Stimulated activated CD8-positive, alpha-beta memory T cell treated with anti-CD3 and anti-CD28 coated beads, Interleukin-4, amount 100 ng/mL, for 4 hours (primary cell): ENCODE data around the gene TENM3.

Source experiments
- DNase-seq, 2 donors: peaks; one replicate each; pipeline ENCODE4 v3.0.0-alpha.2; 2020; ENCODE audit warnings: low read depth in 2 of 2, low spot score in 1 of 2

TENM3 gene

DNA sequence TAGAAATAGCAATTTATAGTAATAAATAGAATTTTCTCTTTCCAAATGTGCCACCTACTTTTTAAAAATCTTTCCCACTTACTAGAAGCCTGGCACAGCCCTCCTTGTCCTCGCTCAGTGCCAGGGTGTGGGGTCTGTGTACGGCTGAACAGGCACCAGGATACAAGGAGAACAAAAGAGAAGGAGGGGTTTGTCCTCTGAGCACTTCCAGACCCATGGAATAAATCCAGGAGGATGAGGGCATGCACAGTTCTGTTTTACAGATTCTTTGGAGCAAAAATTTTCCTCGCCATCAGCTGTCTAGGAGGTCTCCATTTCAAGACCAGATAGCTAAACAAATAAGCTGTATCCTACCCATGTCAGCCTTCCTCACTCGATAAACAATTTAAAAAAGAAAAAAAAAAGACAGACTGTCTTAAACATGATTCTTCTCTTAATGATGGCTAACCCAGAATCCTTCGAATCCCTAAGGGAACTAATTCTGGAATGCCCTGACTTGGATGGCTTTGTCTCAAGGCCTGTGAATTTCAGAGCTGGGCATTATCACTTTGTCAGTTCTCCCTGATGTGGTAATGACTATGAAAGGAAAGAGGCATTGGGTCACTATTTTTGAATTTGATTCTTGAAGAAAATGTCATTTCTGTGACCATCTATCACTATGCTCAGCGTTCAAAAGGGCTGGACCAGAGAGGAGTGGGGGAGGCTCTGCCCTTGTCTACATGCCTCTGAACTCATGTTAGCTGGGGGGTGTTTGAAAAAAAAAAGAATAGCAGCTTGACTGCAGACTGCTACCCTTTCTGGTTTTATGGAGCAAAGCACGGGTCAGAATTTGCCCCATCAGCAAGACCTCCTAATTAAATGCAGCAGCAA is 523.0 kb downstream of the TENM3 start:
- DNase-seq, result no peak

DNA sequence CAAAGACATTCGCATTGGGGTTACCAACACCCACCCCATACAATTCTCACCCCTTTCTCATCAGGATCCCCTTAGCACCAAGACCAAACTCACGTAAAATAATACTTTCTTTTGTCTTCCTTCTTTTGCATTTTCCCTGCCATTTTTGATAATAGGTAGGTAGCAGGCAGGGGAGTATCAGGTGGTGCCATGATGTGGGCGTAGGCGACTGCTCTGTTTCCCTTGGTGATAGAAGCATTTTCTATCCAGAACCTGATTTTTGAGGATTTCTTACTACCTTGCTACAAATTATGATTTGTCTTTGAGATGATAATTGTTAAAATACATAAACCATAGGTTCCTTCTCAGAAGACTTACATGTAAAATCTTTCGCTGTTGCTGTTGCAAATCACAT is 523.7 kb downstream of the TENM3 start:
- DNase-seq, result no peak

DNA sequence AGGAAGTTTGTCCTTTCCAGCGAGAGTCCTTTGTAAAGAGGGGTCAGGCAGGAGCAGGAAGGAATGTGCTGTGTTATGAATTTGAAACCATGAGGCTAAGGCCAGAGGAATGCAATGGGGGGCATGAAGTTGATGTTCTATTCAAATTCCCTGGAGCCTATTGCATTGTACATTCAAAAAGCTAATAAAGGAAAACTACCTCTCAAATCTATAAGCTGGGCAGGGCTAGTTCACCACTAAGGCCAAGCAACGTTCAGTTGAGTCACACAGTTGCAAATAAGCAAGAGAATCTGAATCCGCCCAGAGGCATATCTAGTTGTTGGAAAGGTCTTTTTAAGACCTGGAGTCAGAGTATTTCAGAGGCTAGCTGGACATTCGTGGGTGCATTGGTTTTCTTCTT is 525.6 kb downstream of the TENM3 start:
- DNase-seq, result no peak

DNA sequence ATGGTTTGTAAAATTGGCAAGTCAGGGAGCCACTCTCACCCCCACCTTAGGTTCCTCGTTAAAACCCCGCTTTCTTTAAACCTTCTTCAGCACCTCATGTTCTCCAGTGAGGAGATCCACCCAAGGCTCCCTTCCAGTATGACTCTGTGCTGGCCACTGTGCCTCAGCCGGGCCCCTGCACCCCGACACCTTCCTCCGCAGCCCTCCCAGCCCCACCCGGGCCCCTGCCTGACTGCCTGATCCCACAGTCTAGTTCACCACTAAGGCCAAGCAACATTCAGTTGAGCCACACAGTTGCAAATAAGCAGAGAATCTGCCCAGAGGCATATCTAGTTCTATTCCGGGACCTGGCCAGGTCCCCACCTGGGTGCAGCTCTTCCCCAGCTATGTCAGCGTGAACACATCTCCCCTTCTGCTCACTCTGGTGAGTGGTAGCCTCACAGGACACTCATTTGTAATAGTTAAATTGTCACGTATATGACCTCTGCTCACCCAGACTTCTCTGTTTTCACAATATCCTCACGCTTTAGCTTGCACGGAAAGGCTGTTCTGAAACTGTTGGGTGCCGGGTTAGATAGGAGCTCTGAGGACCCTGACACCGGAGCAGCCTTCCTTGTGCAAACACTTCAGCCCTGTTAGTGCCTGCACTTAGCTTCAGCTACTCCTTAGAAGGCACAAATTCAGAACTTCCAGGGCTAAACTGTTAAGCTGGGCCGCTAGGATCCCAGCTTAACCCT is 527.2 kb downstream of the TENM3 start:
- DNase-seq, result no peak

DNA sequence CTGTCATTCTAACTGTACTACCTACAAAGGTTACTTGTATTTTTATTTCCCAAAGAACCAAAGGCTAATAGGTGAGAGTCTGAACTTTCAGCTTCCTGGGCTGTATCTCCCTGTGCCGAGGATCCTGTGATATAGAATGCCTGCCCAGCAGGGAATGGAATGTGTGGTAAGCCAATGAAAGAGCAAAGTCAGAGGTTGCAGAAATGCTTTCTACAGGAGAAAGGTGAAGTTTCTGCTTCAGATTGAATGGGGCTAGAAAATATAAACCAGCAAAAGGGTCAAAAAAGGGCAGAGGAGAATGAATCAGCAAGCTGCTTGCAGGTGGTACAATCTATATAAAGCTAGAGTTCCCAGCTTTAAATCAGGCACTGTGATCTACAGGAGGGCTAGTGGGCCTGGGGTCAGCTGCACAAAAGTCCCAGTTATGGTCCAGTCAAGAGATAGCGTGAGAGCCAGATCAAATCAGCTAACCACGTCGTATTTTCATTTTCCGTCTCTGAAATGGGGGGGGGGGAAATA is 527.9 kb downstream of the TENM3 start:
- no peak for DNase-seq

DNA sequence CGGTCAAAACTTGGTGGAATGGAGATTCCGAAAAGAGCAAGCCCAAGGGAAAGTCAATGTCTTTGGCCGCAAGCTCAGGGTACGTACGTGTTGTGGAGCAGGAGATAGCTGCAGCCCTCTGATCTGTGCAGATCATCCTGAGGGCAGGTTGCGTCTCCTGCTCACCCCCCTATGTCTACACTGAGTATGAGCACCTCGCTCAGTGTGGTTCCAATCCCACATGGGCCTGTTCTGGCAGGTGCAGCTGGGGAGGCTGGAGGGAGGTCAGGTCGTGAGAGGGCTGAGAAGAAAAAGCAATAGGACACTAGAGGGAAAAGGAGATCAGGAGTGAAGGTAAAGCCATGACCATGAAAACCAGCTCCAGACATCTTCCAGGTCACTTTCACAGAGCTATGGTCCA is 531.9 kb downstream of the TENM3 start:
- no peak for DNase-seq

DNA sequence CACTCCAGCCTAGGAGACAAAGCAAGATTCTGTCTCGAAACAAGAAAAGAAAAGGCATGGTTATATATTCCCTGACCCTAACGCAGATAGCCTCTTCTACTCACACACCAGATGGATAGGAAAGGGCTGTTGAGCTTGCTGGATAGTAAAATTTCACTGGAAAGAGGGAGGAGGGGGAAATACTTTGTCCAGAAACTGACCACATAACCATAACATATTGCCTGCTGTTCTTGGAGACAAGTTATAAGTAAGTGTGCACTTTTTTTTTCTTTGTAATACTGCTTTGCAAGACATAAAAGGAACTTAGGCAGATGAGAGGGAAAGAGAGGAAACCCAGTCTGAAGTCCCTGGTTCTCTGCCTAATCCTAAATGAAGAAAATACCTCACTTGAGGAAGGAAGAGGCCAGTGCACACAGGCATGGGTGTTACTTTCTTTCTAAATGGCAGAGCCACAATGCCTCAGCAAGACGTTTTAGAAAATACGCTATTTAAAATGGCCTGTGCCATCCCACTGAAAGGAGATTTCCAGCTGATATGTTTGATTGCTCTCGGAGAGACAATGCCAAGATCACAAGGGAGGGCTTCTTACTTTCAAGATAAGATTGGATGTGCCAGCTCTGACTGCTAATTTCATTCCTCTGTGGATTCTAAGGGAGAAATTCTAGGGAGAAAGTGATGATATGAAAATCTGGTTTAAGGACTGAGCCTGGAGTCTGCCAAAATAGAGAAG is 533.3 kb downstream of the TENM3 start:
- DNase-seq, result no peak

DNA sequence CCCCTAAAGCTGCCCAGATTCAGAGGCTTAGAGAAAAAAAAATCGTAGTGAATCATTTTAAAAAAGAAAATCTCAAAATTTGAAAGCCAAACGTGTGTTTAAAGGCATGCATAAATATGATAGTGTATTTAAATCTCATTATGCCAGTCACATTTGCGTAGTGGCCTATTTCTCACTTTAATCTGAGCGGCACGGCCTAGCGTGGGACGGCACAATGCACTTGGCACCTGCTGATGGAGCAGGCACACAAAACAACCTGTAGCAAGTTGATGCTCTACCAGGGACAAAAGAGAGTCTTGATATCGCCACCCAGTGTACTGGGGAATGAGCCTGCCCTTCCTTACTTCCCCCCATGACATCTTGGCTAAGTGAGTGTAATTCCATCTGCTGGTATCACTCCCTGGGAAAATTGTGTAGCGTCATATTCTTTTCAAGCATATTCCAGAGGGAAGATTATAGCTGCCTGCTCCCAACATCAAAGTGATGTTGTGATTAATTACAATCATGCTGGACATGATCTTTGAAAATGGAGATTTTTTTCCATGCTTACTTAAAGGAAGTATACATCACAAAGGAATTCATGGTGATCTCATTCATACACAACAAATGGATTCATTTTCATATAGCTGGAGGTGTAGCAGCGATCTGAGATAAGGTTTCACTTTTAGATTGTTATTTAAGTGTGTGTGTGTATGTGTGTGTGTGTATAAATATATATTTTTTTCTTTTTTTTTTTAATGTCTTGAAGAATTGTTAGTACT is 535.2 kb downstream of the TENM3 start:
- no peak for DNase-seq

DNA sequence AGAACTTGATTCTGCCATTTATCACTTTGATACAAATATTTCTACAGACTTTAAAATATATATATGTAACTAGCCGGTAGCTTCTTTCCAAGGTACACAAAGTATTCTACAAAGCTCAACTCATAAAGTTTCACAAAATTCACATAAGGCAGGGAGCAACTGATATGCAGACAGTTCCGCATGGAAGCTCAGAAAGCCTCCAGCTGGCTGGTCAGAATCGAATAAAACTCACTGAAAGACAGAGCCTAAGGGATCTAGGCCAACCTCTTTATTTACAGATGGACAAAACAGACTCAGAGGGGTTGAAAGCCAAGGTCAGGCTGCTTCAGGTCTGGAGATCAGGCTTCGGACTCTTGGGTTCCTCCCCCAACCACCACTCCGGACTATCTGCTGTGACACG is 543.8 kb downstream of the TENM3 start:
- DNase-seq, result no peak

DNA sequence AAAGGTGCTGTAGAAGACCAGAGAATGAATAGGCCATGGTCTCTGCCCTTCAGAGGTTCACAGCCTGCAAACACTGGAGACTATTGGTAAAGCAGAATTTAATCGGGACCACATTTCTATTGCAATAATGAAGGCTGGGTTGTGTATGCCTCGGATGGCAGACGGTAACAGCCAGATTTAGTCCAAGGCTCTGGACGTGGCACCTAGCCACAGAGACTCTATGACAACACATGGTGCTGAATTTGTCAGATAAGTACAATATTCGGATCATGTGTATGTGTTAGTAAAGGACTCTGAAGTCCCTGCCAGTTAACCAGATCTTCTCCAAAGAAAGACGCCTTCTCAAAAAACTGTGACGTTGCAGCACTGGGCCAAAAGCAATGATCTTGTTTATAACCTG is 545.0 kb downstream of the TENM3 start:
- DNase-seq, result no peak

DNA sequence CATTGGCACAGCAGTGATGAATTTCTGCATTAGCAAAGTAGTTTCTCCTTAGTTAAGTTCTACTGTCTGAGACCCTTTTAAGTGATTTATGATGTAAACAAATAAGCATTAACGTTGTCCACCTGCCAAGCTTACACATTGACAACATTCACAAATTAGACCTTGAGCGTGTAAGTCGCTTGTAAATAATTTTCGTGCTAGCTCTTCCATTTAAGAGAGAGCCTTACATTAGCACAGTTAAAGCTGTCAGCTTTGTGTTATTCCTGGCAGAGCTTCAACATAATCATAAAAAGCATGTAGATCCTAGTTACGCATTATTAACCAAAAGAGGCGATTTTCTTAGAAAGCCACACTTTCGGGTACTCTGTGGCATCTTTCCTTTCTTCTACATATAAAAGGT is 546.3 kb downstream of the TENM3 start:
- no peak for DNase-seq

DNA sequence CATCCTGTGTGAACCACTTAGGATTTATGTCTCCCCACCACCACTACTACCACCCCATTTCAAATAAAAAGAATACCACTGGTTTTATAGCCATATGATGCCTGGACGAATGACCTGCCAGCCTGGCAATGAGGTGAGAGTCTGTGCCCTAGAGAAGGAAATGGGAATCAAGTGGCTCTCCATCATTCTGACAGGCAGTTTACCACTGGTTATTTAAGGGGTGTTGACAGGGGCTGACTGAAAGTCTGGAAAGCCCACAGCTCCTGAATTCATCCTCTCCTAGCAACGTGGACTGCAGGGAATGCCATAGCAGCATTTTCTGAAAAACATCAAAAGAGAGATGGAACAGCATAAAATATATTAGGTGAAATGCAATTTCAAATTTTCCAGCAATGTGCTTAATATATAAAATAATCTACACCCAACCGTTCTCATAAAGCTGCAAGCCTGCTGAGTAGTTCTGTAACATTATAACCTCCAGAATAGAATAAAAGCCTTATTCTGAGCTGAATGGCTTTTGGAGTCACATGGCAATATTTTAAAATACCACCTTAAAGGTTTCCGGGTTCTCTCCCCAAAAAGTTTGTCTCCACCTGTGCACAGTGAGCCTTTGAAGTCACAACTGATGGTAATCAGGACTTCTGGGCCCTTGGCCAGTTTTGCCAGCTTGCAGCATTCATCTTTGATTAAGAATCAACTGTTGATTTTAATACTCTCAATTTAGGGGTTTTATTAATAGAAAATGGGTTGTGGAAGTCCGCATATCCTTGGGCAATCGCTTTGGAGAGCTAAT is 552.4 kb downstream of the TENM3 start:
- DNase-seq, result no peak

DNA sequence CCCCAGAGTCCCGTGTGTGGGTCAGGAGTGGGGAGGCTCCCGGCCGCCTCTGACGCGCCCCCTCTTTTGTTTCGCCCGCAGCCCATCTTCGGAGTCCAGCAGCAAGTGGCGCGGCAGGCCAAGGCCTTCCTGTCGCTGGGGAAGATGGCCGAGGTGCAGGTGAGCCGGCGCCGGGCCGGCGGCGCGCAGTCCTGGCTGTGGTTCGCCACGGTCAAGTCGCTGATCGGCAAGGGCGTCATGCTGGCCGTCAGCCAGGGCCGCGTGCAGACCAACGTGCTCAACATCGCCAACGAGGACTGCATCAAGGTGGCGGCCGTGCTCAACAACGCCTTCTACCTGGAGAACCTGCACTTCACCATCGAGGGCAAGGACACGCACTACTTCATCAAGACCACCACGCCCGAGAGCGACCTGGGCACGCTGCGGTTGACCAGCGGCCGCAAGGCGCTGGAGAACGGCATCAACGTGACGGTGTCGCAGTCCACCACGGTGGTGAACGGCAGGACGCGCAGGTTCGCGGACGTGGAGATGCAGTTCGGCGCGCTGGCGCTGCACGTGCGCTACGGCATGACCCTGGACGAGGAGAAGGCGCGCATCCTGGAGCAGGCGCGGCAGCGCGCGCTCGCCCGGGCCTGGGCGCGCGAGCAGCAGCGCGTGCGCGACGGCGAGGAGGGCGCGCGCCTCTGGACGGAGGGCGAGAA is 556.5 kb downstream of the TENM3 start:
- no peak for DNase-seq

DNA sequence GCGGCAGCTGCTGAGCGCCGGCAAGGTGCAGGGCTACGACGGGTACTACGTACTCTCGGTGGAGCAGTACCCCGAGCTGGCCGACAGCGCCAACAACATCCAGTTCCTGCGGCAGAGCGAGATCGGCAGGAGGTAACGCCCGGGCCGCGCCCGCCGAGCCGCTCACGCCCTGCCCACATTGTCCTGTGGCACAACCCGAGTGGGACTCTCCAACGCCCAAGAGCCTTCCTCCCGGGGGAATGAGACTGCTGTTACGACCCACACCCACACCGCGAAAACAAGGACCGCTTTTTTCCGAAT is 557.0 kb downstream of the TENM3 start:
- no peak for DNase-seq

DNA sequence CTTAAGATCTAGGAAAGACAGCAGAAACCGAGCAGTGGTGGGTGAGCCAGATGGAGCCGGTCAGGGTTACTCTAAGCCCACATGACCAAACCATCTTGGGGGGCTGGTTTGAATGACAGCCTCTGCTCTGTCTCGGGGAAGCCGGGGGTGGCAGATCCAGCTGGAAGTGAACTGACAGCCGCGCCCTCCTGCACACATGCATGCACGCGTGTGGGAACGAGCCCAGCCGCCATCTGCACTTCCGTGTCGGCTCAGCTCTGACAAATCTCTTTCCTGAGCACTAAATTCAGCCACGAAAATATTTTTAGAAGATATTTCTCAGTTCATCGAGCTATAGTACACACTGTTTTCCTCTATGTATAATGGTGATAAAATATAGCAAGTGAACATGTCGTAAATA is 558.4 kb downstream of the TENM3 start:
- no peak for DNase-seq

DNA sequence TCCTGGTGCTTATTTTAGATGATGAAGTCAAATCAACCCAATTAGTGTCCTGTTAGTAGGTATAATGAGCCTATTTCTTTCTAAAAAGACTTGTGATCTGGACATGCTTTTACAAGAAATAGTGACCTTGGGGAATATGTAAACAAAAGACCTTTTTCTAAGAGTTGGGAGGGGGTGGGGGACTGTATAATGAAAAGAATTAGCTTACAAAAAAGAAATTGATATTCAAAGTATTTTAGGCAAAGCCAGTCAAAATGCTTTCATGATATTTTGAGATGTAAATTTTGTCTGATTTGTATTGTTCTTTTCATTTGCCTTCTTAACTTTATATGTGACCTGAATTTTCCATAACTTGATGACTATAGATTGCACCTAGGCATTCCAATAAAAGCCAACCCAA is 559.4 kb downstream of the TENM3 start:
- no peak for DNase-seq

DNA sequence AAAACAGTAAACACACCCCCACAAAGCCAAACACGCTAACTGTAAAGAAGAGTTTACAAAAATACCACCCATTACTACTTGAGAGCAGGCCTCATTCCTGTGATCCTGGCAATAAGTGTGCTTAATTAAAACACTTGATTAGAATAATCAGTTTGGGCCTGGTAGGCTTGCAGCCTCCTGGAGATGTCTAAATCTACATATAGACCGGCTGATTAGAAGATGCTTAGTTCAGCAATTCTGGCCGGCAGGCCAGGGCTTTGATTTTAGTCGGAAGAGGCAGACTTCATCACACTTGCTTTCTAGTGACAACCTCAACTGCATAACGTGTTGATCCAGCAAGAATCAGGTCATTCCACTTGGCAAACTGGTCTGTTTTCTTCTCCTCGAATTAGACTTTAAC is 560.0 kb downstream of the TENM3 start:
- DNase-seq, result no peak

DNA sequence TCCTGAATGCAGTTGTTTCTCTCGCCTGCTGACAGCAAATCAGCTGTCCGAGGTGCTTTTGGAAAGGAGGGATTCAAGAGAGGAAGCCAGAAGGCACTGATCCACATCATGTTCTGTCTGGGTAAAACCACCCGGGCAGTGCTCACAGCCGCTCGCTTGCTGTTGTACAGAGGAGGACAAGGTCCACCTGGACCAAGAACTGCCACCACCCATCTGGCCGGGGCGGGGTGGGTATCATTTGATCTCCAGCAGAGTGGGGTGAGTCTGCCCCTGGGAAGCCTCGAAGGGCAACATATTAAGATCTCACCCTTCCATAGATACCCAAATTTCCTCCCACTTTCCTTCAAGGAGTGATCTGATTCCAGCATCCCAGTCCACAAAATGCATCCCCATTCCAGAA is 560.9 kb downstream of the TENM3 start:
- DNase-seq, result no peak

DNA sequence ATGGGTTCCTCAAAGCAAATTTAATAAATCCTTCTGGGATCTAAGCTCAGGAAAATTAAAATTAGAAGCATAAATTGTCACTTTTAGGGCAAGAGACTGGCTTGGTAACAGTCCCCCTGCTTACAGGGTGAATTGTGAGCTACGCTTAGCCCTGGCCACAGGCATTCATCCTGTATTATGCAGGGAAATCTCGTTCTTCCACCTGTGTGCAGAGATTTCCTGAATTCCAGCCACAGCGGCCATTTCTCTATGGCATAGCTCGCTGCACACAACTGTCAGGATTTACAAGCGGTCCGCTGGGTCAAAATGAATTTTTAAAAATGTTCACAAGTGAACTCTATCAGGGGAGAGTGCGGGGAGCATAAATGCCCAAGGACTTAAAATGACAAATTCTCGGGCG is 562.1 kb downstream of the TENM3 start:
- DNase-seq, result no peak

DNA sequence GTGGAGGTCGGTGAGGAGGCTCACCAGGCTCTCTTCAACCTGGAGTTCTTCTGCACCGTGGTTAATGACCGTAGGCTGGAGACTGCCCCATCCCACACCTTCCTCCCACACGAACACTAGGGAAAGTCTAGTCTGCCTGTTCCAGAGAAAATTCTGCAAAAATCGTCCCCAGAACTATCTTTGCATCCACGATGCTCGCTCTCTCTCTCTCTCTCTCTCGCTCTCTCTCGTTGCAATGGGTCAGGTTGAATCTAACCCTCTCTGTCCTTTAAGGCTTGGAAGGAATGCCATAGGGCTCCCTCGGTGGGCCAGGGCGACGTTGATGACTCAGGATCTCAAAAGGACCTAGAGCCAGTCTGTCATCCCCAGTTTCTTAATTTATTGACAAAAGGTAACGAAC is 562.5 kb downstream of the TENM3 start:
- no peak for DNase-seq
